Memory B cell (primary cell): ENCODE measurements around the gene SLC25A48.

Source experiments
- ATAC-seq: fragments of 150-1000 bp; cut with Tn5 transposase; 2 replicates; pipeline ENCODE4 v1.10.0; 2021; ENCODE audit warnings: low read depth, mild to moderate bottlenecking, moderate library complexity
- DNase-seq, 2 donors: peaks; one replicate each; pipeline ENCODE4 v3.0.0; 2022; ENCODE audit warnings: low spot score in 2 of 2
- H3K27ac Mint-ChIP-seq: one replicate; pipeline ENCODE4 v1.8.0; 2022; ENCODE audit warnings: mild to moderate bottlenecking, moderate library complexity, mixed read lengths
- H3K27me3 Mint-ChIP-seq: one replicate; pipeline ENCODE4 v1.8.0; 2022; ENCODE audit warnings: mixed read lengths
- H3K36me3 Mint-ChIP-seq: one replicate; pipeline ENCODE4 v1.8.0; 2022; ENCODE audit warnings: mild to moderate bottlenecking, mixed read lengths
- H3K4me1 Mint-ChIP-seq: one replicate; pipeline ENCODE4 v1.8.0; 2022; ENCODE audit warnings: mixed read lengths
- H3K4me3 Mint-ChIP-seq: one replicate; pipeline ENCODE4 v1.8.0; 2022; ENCODE audit warnings: mild to moderate bottlenecking, moderate library complexity, mixed read lengths
- H3K9me3 Mint-ChIP-seq: one replicate; pipeline ENCODE4 v1.8.0; 2022; ENCODE audit warnings: mixed read lengths

Gene SLC25A48

DNA sequence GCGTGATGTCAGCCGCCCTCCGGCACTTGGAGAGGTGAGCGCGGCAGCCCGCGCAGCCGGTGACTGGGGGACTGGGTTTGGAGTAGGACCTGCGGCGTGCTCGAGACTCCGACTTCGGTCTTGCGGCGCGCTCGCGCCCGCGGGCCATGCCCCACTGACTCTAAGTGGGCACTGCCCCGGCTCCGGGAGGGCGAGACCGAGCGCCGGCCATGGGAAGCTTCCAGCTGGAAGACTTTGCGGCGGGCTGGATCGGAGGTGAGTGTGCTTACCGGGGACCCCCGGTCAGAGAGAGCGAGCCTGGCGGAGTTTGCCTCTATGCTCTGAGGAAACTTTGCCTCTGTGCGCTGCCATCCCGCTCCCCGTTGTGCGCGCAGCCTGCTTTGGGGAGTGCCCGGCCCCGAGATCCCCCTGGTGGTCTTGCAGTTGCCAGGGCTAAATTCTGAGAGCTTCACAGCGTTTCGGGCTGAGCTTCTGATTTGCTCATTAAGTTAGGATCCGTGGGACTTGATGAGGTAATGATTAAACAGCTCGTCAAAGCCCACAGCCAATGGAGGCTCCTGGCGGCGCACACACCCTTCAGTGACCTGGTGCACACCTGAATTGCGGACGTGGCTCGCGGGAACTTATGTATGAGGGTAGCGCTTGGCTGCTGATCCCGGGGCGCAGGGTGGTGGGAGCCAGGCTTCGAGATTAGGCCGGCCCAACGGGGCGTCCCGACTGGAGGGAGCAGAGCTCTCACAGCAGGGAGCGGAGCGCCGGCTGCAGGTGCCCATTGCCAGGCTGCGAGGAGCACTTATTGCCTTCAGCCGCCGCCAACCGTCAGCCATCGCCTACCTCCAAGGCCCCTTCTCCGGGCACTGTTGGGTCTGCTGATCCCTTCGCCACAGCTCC, at the start of gene SLC25A48:
Gene SLC25A48 (plus strand): TSS at position 25 of the 891 bp plus-strand sequence. CDS start 185 bp downstream, at position 210.
- no peak for ATAC-seq

DNA sequence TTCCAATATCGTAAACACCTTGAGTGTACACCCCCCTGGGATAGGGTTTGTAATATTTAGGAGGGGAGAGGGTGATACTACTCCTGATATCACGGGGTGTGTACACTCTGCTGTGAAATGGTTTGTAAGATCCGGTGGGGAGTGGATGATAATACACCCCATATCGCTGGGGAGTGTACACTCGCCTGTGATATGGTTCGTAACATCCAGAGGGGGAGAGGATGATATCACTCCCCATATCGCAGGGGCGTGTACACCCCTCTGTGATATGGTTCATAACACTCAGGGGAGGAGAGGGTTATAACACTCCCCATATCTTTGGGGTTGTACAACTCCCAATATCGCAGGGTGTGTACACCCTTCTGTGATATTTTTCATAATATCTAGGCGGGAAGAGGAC, 33.8 kb upstream of the SLC25A48 start:
- H3K36me3 Mint-ChIP-seq, result no peaks in the 10 kb centered on the region
- peaks cover 7% of the 10 kb centered on the region for H3K9me3 Mint-ChIP-seq
- no peak overlapping the region for H3K4me3 Mint-ChIP-seq
- ATAC-seq (no peak), DNase-seq (no peak)
- no peaks in the 10 kb centered on the region for H3K4me1 Mint-ChIP-seq
- no peak overlapping the region for H3K27ac Mint-ChIP-seq
- H3K27me3 Mint-ChIP-seq, result peaks cover 18% of the 10 kb centered on the region

More for the DNA sequence above, at the start of gene SLC25A48:
- peak in 1 of 2 donors; percentile 7 for DNase-seq
- Mint-ChIP-seq H3K4me3 (no peak within 1 kb of the TSS), H3K9me3 (peaks cover 10% of the 10 kb centered on the region), H3K27me3 (peaks cover 27% of the 10 kb centered on the region), H3K4me1 (peaks cover 5% of the 10 kb centered on the region), H3K27ac (no peak within 1 kb of the TSS), H3K36me3 (peaks cover 1% of the 10 kb centered on the region)

DNA sequence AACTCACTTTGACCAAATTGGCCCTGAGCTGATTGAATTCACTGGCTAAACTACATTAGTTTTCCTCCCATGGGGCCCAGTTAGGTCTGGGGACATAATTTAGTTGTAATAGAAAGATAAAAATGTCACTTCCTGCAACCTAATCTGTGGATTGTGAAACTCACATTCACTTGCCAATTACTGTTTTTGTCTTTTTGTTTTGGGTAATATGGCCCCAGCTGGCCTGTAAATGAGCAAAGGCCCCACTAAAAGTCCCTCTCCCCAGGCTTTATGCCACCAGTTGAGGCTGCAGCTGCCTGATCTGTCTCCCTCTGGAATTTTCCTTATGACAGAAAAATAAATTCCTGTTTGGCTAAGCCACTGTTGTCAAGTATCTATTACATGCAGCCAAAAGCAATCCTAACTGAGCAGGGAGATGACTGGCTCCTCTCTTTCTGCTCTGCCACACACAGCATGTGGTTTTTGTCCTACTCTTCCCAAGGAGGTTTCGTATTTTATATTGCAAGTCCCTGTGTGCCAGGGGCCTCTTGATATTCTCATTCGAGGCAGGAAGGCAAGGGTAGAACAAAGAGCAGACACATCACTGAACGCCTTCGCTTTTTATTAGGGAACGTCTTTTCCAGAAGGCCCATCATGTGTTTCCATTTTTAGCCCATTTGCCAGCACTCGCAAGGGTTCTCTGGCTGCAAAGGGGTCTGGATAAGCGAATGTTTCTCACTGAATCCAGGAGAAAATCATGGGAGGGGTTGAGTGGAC, 24.1 kb upstream of the SLC25A48 start:
- no peaks in the 10 kb centered on the region for H3K9me3 Mint-ChIP-seq
- no peak for ATAC-seq
- H3K36me3 Mint-ChIP-seq, result no peaks in the 10 kb centered on the region
- H3K27me3 Mint-ChIP-seq, result peaks cover 14% of the 10 kb centered on the region
- H3K4me3 Mint-ChIP-seq, result no peak overlapping the region
- H3K4me1 Mint-ChIP-seq, result no peaks in the 10 kb centered on the region
- no peak for DNase-seq
- no peak overlapping the region for H3K27ac Mint-ChIP-seq

DNA sequence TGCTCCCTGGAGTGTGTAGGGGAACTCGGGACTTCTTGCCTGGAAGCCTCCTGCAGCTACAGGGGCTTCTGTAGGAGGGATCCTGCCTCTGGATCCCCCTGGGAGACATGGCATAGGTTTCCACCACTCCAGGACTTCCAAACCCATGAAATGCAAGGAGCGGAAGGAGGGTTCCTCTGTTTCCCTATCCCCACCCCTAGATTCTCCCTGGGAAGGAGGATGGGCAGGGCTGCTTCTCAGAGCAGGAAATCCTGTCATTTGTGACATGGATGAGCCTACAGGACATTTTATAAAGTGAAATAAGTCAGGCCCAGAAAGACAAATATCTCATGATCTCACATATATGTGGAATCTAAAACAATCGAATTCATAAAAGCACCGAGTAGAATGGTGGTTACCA, 23.5 kb upstream of the SLC25A48 start:
- H3K27me3 Mint-ChIP-seq, result peaks cover 16% of the 10 kb centered on the region
- no peaks in the 10 kb centered on the region for H3K4me1 Mint-ChIP-seq
- DNase-seq (no peak), ATAC-seq (no peak)
- no peak overlapping the region for H3K27ac Mint-ChIP-seq
- no peak overlapping the region for H3K4me3 Mint-ChIP-seq
- H3K36me3 Mint-ChIP-seq, result no peaks in the 10 kb centered on the region
- H3K9me3 Mint-ChIP-seq, result no peaks in the 10 kb centered on the region

DNA sequence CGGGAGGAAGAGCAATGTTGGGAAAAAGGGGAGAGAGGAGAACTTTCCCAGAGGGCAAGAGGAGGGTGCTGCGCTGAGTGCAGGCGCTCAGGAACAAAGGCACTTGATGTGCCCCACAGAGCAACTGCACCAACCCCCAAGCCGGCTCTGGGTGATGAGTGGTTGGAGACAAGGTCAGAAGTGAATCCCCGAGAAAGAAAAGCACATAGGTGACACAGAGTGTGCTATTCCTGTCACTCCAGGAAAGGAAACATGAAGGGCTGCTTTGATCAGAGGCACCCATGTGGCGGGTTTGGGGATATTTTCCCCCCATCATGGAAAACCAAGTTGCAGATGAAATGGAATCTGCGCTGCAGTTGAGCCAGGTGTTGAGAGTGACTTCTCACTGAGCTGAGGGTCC, 20.7 kb upstream of the SLC25A48 start:
- Mint-ChIP-seq H3K27me3 (peaks cover 13% of the 10 kb centered on the region), H3K4me1 (no peaks in the 10 kb centered on the region), H3K9me3 (peaks cover under 1% of the 10 kb centered on the region), H3K36me3 (no peaks in the 10 kb centered on the region), H3K4me3 (no peak overlapping the region), H3K27ac (no peak overlapping the region)
- no peak for DNase-seq
- ATAC-seq, result no peak

GRCh38 chr5:135814316-135814715, 20.1 kb upstream of the SLC25A48 start:
- DNase-seq (no peak), ATAC-seq (no peak)
- no peak overlapping the region for H3K4me3 Mint-ChIP-seq
- H3K9me3 Mint-ChIP-seq, result peaks cover 2% of the 10 kb centered on the region
- no peak overlapping the region for H3K27ac Mint-ChIP-seq
- no peaks in the 10 kb centered on the region for H3K4me1 Mint-ChIP-seq
- H3K27me3 Mint-ChIP-seq, result peaks cover 14% of the 10 kb centered on the region
- H3K36me3 Mint-ChIP-seq, result no peaks in the 10 kb centered on the region

- no peak for DNase-seq
- no peaks in the 10 kb centered on the region for H3K36me3 Mint-ChIP-seq
- no peaks in the 10 kb centered on the region for H3K4me1 Mint-ChIP-seq
- ATAC-seq, result no peak
- H3K27ac Mint-ChIP-seq, result no peak overlapping the region
- H3K4me3 Mint-ChIP-seq, result no peak overlapping the region
- peaks cover 14% of the 10 kb centered on the region for H3K27me3 Mint-ChIP-seq
- peaks cover 2% of the 10 kb centered on the region for H3K9me3 Mint-ChIP-seq
These were observed 19.7 kb upstream of the SLC25A48 start for GRCh38 chr5:135814812-135815211.

GRCh38 chr5:135821061-135821801, 13.2 kb upstream of the SLC25A48 start:
- ATAC-seq (no peak), DNase-seq (no peak)
- Mint-ChIP-seq H3K27ac (no peak overlapping the region), H3K27me3 (peaks cover 3% of the 10 kb centered on the region), H3K36me3 (no peaks in the 10 kb centered on the region), H3K4me1 (no peaks in the 10 kb centered on the region), H3K9me3 (peaks cover 2% of the 10 kb centered on the region), H3K4me3 (no peak overlapping the region)

DNA sequence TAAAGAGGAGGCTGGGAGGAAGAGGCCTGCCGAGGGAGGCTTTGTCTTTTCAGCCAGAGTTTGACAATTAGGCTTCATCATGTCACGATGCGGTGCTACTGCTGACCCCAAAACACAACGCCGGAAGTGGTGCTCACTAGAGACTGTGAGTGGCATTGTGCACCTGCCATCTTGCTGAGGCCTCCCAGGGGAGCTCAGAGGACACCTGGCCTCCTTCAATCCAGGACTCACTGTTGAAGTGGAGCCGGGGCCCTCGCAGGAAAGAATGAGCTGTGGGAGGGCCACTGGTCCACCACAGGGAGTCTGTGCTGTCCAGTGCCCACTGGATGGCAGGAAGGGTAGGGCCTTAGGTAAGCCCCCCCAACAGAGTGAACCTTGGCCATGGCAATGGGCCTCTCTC, 12.7 kb upstream of the SLC25A48 start:
- Mint-ChIP-seq H3K36me3 (no peaks in the 10 kb centered on the region), H3K4me3 (no peak overlapping the region), H3K27me3 (peaks cover 4% of the 10 kb centered on the region), H3K27ac (no peak overlapping the region), H3K9me3 (peaks cover 2% of the 10 kb centered on the region), H3K4me1 (no peaks in the 10 kb centered on the region)
- ATAC-seq (no peak), DNase-seq (no peak)

- no peak for ATAC-seq
- no peaks in the 10 kb centered on the region for H3K36me3 Mint-ChIP-seq
- peaks cover 4% of the 10 kb centered on the region for H3K27me3 Mint-ChIP-seq
- H3K4me1 Mint-ChIP-seq, result no peaks in the 10 kb centered on the region
- H3K27ac Mint-ChIP-seq, result no peak overlapping the region
- DNase-seq, result no peak
- peaks cover 2% of the 10 kb centered on the region for H3K9me3 Mint-ChIP-seq
- H3K4me3 Mint-ChIP-seq, result no peak overlapping the region
These were observed 12.2 kb upstream of the SLC25A48 start for GRCh38 chr5:135822286-135822685.

GRCh38 chr5:135822959-135823358, 11.5 kb upstream of the SLC25A48 start:
- peaks cover 4% of the 10 kb centered on the region for H3K27me3 Mint-ChIP-seq
- ATAC-seq, result no peak
- no peak for DNase-seq
- H3K4me1 Mint-ChIP-seq, result no peaks in the 10 kb centered on the region
- peaks cover 2% of the 10 kb centered on the region for H3K9me3 Mint-ChIP-seq
- no peaks in the 10 kb centered on the region for H3K36me3 Mint-ChIP-seq
- H3K4me3 Mint-ChIP-seq, result no peak overlapping the region
- H3K27ac Mint-ChIP-seq, result no peak overlapping the region

DNA sequence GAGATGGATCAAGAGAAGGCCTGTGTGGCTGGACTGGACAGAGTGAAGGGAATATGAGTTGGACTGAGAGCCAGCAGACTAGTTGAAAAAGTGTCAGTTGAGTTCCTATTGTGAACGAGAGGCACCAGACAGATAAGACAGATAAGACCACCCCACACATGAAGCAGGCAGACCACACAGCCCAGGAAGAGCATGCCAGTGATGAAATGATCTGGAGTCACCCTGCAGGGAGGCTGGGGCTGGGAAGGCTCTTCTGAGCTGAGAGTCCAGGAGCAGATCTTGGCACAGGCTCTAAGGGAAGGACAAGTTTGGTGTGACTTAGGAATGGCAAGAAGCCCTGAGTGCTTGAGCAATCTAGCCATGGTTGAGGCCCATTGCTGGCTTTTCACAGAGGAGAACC, 10.6 kb upstream of the SLC25A48 start:
- Mint-ChIP-seq H3K27me3 (peaks cover 3% of the 10 kb centered on the region), H3K9me3 (no peaks in the 10 kb centered on the region), H3K4me1 (no peaks in the 10 kb centered on the region), H3K27ac (no peak overlapping the region), H3K36me3 (no peaks in the 10 kb centered on the region), H3K4me3 (no peak overlapping the region)
- ATAC-seq, result no peak
- DNase-seq, result no peak

GRCh38 chr5:135824541-135825041, 9.9 kb upstream of the SLC25A48 start:
- no peaks in the 10 kb centered on the region for H3K36me3 Mint-ChIP-seq
- H3K9me3 Mint-ChIP-seq, result no peaks in the 10 kb centered on the region
- no peak overlapping the region for H3K27ac Mint-ChIP-seq
- DNase-seq (no peak), ATAC-seq (no peak)
- H3K27me3 Mint-ChIP-seq, result peaks cover 3% of the 10 kb centered on the region
- no peaks in the 10 kb centered on the region for H3K4me1 Mint-ChIP-seq
- H3K4me3 Mint-ChIP-seq, result no peak overlapping the region
